Neural cell (in vitro differentiated cells): ENCODE measurements around the gene AGTPBP1.
"Not testable (repeated sequence)": the region's sequence is repeated elsewhere in the genome, so short reads cannot be mapped to it uniquely, and the experiment has no call there.

Experiments
- EP300 ChIP-seq: fragments of 450-650 bp; conservative IDR thresholded peaks from 2 replicates; pipeline ENCODE4 v1.6.1; 2014; ENCODE audit warnings: antibody characterized with exemption, mild to moderate bottlenecking, moderate library complexity; ENCODE audit not compliant: poor library complexity, severe bottlenecking
- EZH2 ChIP-seq: fragments of 200-600, 300-800 bp; shearing (Covaris generic), sonication (generic); IDR thresholded peaks from 2 replicates; pipeline ENCODE4 v1.6.1; 2014; ENCODE audit warnings: antibody characterized with exemption, low read length, borderline replicate concordance, mild to moderate bottlenecking; ENCODE audit not compliant: insufficient read depth, poor library complexity, severe bottlenecking
- MXI1 ChIP-seq: fragments of 450-650 bp; conservative IDR thresholded peaks from 2 replicates; pipeline ENCODE4 v1.6.1; 2014; ENCODE audit warnings: antibody characterized with exemption, mild to moderate bottlenecking; ENCODE audit not compliant: poor library complexity, severe bottlenecking
- POLR2AphosphoS5 ChIP-seq: IDR thresholded peaks from 2 replicates; pipeline ENCODE4 v1.6.1; 2012
- RAD21 ChIP-seq: fragments of 450-650 bp; conservative IDR thresholded peaks from 2 replicates; pipeline ENCODE4 v1.6.1; 2014; ENCODE audit warnings: antibody characterized with exemption, mild to moderate bottlenecking, moderate library complexity
- SMC3 ChIP-seq: fragments of 450-650 bp; conservative IDR thresholded peaks from 2 replicates; pipeline ENCODE4 v1.6.1; 2014; ENCODE audit warnings: antibody characterized with exemption, mild to moderate bottlenecking, moderate library complexity; ENCODE audit not compliant: poor library complexity
- TF ChIP-seq, protein P1 (sequence below): fragments of 450-650 bp; IDR thresholded peaks from 2 replicates; pipeline ENCODE4 v1.5.1; 2014; ENCODE audit warnings: antibody characterized with exemption, mild to moderate bottlenecking, moderate library complexity; ENCODE audit not compliant: poor library complexity, severe bottlenecking

- TF ChIP-seq, protein P1, sequence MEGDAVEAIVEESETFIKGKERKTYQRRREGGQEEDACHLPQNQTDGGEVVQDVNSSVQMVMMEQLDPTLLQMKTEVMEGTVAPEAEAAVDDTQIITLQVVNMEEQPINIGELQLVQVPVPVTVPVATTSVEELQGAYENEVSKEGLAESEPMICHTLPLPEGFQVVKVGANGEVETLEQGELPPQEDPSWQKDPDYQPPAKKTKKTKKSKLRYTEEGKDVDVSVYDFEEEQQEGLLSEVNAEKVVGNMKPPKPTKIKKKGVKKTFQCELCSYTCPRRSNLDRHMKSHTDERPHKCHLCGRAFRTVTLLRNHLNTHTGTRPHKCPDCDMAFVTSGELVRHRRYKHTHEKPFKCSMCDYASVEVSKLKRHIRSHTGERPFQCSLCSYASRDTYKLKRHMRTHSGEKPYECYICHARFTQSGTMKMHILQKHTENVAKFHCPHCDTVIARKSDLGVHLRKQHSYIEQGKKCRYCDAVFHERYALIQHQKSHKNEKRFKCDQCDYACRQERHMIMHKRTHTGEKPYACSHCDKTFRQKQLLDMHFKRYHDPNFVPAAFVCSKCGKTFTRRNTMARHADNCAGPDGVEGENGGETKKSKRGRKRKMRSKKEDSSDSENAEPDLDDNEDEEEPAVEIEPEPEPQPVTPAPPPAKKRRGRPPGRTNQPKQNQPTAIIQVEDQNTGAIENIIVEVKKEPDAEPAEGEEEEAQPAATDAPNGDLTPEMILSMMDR = not testable (repeated sequence)
- not testable (repeated sequence) for TF ChIP-seq EZH2, POLR2AphosphoS5, MXI1, SMC3, RAD21, EP300
Measured at GRCh38 chr9:85572917-85573316, 168.8 kb downstream of the AGTPBP1 start.
